Activated CD4-positive, alpha-beta T cell treated with anti-CD3 and anti-CD28 coated beads for 48 hours (primary cell): ENCODE measurements around the gene RAD9B.
"Not testable (repeated sequence)": the region's sequence is repeated elsewhere in the genome, so short reads cannot be mapped to it uniquely, and the experiment has no call there.

Experiments used
- DNase-seq: peaks from one replicate; pipeline ENCODE4 v3.0.0-alpha.2; 2020

The RAD9B gene

DNA sequence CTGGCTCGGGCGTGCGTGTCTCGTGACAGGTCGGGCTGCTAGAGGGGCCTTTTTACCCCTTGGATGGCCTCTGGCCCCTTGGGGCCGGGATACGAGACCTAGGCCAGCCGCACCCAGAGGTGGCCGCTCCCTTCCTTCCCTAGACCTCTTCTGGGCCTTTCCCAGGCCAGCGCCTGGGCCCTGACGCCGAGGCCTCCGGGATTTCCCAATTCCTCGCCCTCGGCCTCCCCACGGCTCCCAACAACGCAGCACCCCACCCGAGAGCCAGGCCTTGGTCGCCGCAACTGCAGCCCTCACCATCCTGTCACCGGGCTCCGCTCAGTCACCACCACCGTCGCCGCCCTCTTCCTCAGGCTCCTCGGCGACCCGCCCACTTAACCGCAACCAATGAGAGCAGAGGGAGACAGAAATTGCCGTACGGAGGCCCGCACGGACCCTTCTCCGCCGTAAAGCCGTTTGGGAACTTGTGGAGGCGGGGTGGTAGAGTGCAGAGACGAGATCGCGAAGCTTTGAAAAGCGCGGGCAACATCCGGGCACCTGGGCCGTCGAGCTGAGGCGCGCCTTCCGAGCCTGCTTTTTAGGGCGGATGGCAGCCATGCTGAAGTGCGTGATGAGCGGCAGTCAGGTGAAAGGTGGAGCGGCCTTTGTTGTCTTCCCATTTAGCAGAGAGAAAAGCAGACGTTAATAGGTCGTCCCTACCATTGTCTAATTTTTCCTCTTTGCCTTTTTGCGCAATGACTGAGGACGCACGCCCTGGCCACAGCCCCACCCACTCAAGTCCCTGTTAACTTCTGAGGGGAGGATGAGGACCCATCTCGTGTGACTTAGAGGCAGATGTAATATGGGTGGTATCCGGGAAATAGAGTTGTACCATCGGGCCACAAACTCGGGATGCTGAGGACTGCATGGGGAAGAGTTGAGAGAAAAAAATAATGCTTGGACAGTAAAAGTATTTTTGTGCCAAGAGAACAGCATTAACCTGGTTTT lies at the start of gene RAD9B, which contains the start of gene VPS29:
TSS of gene RAD9B (plus strand) at position 580 of the 987 bp plus-strand sequence. CDS start at position 587, 7 bp downstream.
TSS of gene VPS29 (minus strand) at position 360 of the 987 bp plus-strand sequence. CDS start at position 300, 60 bp downstream.
- DNase-seq = peak; percentile 99

DNA sequence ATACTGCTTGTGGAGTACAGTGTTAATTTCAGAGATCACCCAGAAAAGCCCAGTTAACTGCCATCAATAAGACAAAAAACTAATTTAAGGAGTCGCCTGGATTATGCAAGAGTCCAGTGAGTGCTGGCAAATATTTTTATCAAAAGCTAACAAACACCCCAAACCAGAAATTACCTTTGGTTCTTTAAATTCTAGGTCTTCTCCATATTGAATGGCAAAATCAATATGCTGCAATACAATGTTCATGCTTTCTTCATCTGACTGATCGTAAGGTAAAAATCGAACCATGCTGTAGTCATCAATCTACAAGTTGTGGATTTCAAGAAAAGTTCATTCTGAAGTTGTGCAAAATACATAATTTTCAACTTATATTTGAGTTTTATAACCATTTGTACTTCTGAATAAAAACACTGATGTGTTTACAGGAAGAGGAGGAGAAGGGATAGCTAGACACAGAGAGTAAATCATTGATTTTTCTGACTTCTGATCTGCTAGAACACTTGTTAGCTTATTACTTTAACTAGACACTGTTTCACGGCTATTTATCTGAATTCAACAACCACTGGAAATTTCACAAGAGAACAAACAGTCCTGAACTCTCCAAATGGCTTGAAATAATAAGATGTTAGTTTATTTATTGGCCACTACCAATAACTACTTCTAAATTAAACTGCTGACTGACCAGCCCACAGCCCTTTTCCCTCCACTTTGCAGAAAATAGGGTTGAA lies 48.4 kb upstream of the RAD9B start:
- DNase-seq = no peak

GRCh38 chr12:110458756-110459155 lies 43.4 kb upstream of the RAD9B start:
- DNase-seq = no peak

DNA sequence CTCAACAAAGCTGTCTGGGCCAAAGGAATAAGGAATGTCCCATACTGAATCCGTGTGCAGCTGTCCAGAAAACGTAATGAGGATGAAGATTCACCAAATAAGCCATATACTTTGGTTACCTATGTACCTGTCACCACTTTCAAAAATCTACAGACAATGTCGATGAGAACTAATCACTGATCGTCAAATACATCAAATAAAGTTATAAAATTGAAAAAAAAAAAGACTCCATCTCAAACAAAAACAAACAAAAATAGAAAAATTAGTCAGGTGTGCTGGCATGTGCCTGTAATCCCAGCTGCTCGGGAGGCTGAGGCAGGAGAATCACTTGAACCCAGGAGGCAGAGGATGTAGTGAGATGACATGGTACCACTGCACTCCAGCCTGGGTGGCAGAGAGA lies 40.9 kb upstream of the RAD9B start:
- DNase-seq = not testable (repeated sequence)

- DNase-seq = no peak
Measured at GRCh38 chr12:110465024-110465423, 37.1 kb upstream of the RAD9B start.

DNA sequence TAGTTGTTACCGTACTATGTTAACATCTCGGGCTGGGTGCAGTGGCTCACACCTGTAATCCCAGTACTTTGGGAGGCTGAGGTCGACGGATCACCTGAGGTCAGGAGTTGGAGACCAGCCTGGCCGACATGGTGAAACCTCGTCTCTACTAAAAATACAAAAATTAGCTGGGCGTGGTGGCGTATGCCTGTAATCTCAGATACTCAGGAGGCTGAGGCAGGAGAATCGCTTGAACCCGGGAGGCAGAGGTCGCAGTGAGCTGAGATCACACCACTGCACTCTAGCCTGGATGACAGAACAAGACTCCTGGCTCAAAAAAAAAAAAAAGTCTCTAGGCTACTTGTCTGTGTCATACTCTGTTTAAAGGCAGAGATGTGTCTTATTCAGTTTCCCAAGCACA lies 36.4 kb upstream of the RAD9B start:
- DNase-seq = not testable (repeated sequence)

DNA sequence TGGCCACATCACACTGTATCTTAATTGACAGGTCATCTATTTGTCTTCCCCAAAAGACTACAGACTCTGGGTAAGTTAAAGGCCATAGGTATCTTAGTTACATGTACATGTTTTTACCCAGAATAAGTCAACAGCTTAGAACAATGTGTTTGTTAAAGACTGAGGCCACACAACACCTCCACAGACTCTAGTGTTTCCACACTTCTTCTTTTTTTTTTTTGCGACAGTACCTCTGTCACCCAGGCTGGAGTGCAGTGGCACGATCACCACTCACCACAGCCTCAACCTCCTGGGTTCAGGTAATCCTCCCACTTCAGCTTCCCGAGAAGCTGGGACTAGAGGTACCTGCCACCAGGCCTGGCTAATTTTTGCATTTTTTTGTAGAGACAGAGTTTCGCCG lies 35.3 kb upstream of the RAD9B start:
- no peak for DNase-seq

DNA sequence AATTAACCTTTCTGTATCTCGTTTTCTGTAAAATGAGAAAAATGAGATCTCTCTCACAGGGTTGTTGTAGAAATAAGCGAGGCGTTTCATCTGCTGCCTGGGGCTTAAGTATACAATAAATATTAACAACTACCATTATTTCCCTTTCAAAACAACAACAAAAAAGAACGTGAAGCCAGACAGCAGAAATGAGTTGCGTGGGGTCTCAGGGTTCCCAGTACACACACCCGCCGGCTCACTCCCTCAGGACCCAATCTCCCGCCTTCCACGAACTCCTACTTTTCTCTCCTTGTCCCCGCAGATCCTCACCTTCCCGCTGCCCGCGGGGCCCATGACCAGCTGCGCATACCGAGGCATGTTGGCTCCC lies 34.3 kb upstream of the RAD9B start:
- DNase-seq = no peak

DNA sequence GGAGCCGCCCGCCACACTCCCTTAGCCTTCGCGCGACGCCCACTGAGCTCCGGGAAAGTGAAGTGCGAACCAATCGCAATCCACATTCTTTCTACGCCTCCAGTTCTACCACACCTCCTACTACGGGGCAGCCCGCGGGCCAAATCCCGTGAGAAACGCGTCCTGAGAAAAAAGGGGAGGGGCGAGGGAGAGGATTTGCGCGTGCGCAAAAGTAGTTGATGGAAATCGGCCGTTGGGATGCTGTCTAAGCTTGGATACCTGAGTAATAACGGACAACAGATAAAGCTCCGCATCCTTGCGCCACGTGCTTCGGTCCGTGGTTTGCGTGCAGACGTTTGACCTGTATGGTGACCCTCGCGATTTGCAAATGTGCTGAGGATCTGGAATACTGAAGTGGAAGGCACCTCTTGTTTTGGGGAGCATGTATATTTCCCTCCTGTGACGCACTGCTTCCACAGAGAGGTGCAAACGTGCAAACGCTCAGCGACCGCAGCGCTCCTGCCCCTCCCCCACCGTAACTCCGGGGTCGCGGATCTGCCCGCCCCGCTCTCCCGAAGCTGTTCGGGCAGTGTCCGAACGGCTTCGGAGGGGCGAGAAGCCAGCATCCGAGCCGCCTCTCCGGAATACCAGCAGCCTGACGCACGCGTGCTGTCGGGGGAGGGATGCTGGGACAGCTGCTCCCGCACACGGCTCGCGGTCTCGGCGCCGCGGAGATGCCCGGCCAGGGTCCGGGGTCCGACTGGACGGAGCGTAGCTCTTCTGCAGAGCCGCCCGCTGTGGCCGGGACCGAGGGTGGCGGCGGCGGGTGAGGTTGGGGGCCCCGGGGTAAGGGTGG lies 33.7 kb upstream of the RAD9B start, which contains the start of the genes FAM216A and GPN3:
TSS of gene FAM216A (plus strand) at position 632 of the 835 bp plus-strand sequence. CDS start at position 663, 31 bp downstream.
TSS of gene GPN3 (minus strand) at position 44 of the 835 bp plus-strand sequence. CDS start 54 bp downstream, outside the sequence.
- DNase-seq = peak; percentile 96

DNA sequence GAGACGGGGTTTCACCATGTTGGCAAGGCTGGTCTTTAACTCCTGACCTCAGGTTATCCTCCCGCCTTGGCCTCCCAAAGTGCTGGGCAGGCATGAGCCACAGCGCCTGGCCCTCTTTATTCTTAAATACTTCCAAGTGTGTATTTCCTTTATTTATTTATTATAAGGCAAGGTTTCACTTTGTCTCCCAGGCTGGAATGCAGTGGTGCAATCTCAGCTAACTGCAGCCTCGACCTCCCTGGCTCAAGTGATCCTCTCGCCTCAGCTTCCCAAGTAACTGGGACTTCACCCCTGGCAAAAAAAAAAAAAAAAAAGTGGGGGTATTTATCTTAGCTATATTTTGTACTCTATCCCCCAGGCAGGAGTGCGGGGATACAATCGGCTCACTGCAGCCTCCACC lies 26.7 kb upstream of the RAD9B start:
- no peak for DNase-seq

GRCh38 chr12:110498984-110499706 lies 3.0 kb upstream of the RAD9B start:
- DNase-seq = no peak

DNA sequence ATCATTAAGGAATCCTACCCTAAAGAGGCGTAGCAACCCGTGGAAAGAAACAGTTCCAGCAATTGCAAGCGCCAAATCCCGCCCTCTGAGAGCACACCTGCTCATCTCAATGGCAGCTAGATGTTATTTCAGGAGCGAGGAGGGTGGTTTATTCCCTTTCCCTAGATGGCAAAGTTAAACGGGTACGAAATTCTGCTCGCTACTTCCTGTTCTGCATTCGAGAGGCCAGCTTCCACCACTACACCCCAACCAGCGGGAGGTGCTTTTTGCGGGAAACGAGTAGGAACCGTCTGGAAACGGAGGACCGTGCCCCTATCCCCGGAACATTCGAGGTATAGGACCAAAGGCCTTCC lies 756 bp upstream of the RAD9B start:
- peak; percentile 42 for DNase-seq

DNA sequence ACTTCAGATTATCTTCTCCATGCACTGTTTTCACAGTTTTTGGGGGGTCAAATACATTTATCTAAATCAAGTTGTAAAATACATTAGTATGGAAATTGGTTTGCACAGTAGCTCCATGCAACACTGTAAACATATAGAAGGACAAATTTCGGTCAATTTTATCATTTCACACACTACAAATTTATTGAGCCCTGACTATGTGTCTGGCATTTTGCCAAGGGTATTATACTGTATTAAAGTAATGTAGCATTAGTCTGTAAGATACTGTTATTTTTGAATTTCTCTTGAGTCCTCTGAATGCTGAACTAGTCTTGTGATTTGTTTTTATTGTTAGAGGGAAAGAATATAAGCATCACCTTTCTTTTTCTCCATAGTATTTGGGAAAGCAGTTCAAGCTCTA lies 1.3 kb downstream of the RAD9B start:
- DNase-seq = no peak

DNA sequence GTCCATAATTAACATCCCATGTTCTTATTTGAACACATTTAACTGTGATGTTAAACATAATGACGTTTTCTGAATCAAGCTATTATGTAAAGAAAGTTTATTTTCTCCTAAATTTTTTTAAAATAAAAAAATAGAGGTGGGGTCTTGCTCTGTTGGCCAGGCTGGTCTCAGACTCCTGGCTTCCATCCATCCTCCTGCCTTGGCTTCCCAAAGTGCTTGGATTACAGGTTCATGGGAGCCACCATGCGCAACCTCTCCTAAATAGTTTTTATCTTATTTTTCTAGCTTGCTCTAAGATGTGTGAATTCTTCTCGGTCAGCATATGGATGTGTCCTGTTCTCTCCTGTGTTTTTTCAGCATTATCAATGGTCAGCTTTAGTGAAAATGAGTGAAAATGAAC lies 3.2 kb downstream of the RAD9B start:
- DNase-seq = no peak

GRCh38 chr12:110508071-110508586 lies 6.0 kb downstream of the RAD9B start:
- DNase-seq = no peak

GRCh38 chr12:110513842-110514241 lies 11.7 kb downstream of the RAD9B start:
- DNase-seq = no peak

DNA sequence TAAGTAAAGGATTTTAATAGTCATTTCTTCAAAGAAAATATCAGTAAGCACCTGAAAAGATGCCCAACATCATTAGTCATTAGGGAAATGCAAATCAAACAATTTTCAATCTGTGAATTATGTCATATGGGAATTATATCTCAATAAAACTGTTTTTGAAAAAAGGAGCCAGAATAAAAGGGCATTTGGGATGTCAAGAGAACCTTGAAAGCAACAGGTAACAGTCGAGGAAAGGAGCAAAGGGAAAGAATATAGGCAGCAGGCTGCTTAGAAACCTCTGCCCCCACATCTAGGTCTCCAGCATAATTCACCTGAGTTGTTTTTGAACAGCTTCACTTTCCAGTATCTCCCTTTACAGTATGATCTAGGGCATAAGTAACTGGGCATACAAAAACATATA lies 12.2 kb downstream of the RAD9B start:
- no peak for DNase-seq

GRCh38 chr12:110516995-110517394 lies 14.9 kb downstream of the RAD9B start:
- no peak for DNase-seq

DNA sequence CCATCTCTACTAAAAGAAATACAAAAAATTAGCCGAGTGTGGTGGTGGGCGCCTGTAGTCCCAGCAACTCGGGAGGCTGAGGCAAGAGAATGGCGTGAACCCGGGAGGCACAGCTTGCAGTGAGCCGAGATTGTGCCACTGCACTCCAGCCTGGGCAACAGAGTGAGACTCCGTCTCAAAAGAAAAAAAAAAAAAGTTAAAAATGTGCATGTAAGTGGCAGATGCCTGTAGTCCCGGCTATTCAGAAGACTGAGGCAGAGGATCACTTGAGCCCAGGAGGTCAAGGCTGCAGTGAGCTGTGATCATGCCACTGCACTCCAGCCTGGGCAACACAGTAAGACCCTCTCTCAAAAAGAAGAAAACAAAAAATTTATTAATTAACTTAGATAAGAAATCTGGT lies 15.9 kb downstream of the RAD9B start:
- not testable (repeated sequence) for DNase-seq

DNA sequence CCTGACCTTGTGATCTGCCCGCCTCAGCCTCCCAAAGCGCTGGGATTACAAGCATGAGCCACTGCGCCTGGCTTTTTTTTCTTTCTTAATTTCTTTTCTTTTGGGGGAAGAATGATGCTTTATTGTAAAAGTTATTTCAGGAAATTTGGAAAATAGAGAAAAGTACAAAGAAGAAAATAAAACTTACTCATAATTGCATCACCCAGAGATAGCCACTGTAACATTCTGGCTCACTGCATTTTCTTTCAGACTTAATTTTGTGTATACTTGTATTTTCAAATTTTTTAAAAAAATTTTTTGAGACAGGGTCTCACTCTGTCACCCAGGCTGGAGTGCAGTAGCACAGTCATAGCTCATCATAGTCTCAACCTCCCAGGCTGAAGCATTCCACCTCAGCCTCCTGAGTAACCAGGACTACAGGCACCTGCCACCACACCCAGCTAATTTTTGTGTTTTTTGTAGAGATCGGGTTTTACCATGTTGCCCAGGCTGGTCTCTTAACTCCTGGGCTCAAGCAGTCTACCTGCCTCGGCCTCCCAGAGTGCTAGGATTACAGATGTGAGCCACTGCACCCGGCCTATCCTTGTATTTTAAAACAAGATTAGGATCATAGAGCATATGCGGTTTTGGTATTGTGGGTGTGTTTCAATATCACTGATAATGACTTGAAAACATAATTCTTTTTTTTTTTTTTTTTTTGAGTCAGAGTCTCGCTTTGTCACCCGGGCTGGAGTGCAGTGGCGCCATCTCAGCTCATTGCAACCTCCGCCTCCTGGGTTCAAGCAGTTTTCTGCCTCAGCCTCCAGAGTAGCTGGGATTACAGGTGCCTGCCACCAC lies 19.0 kb downstream of the RAD9B start:
- DNase-seq = peak; percentile 66
